VCaP (cell line): ENCODE results near the gene GSE1.

Experiments used
- H3K27ac ChIP-seq: fragments of 450-650 bp; 2 replicates; pipeline ENCODE4 v1.5.1; 2017
- CTCF ChIP-seq: fragments of 450-650 bp; conservative IDR thresholded peaks from 2 replicates; pipeline ENCODE4 v1.5.1; 2017; ENCODE audit warnings: mild to moderate bottlenecking, moderate library complexity

The GSE1 gene

GRCh38 chr16:85570735-85571562 is 42.2 kb upstream of the GSE1 start:
- TF ChIP-seq CTCF = no peak
- peak overlapping the region; percentile 24 for H3K27ac ChIP-seq

DNA sequence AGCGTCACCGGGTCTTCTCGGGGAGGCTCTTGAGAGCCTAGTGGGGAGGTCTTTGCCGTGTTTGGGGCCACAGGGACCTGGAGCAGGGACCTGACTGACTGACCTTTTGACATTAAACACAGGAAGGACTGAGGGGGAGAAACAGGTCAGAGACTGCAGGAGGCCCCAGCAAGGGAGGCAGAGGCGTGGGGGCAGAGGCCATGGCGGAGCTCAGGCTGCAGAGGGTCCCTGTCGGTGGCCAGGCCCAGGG is 41.6 kb upstream of the GSE1 start:
- no peak for TF ChIP-seq CTCF
- H3K27ac ChIP-seq = peak overlapping the region; percentile 24; the same call in 1 of the 2 replicates

- no peak overlapping the region for H3K27ac ChIP-seq
Measured at GRCh38 chr16:85571813-85572619, 41.1 kb upstream of the GSE1 start.

DNA sequence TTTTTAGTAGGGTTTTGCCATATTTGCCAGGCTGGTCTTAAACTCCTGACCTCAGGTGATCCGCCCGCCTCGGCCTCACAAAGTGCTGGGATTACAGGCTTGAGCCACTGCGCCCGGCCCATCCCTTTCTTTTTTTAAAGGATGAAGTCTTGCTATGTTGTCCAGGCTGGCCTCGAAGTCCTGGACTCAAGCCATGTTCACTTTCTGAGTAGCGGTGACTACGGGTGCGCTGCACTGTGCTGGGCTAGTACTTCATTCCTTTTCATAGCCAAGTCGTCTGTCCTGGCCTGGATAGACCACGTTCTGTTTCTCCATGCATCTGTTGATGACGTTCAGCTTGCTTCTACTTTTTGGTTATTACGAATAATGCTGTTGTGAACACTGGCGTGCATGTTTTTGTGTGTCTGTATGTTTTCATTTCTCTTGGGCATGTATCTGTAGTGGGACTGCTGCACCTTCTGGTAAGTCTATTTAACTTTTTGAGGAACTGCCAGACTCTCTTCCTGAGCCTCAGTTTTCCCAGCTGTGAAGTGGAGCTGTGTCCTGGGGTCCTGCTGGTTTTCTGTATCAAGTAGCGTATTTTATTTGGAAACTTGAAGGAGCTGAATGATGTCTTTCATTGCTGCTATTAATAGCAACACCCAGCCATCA is 40.0 kb upstream of the GSE1 start:
- H3K27ac ChIP-seq = no peak overlapping the region
- no peak for TF ChIP-seq CTCF

More at GRCh38 chr16:85571813-85572619, 41.1 kb upstream of the GSE1 start:
- no peak for TF ChIP-seq CTCF

DNA sequence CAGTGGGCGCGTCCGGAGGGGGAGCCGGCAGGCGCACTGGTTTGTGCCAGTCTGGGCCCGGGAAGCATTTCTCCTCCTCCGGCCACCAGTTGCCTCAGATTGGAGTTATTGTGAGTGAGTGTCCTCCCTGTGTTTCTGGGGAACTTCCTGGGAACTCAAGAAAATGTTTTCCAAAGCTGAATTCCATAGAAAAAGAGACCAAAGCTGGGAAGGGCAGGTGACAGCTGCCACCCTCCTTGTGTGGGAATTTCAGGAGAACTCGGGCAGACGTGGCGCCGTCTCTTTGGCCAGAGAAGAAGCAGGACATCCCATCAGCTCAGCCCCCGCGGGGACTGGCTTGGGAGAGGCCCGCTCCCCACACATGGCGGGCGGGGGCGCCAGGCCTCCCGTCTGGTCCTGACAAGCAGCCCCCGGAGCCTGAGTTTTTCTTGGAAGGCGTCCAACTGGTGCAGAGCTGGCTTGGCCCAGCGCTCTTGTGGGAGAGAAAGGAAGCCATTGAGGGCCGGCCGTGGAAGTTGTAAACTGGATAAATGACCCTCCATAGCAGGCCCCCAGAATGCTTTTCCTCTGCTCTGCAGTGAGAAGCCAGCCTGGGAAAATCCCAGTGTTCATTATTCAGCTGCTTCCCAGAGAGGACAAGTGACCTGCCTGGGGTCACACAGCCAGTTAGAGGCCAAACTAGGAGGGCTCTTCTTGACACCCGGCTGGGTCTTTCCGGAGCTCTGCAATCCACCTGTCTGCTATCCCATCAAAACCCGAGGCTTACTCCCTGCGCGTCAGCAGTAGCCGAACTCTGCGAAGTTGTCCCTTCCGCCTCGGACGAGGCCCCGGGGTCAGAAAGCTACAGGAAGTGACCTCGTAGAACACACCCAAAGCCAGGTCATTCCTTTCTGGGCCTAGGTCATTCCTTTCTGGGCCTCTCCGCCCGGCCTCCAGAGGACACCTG is 39.2 kb upstream of the GSE1 start:
- no peak for TF ChIP-seq CTCF
- peak overlapping the region; percentile 63 for H3K27ac ChIP-seq

GRCh38 chr16:85574672-85575475 is 38.2 kb upstream of the GSE1 start:
- H3K27ac ChIP-seq = peak overlapping the region; percentile 63
- no peak for TF ChIP-seq CTCF
